HepG2 (cell line): ENCODE results near the gene PXMP4. TPM values are rescaled to one million over a fixed set of nuclear protein-coding genes. Genes with fewer than 3 reads are reported as not detected.

Experiments
- CSRNP1 ChIP-seq: sonication (generic); formaldehyde crosslinking; IDR thresholded peaks from 2 replicates; pipeline ENCODE4 v1.8.1; 2023; ENCODE audit warnings: mild to moderate bottlenecking, missing genetic modification reagents
- ERF ChIP-seq: IDR thresholded peaks from 2 replicates; pipeline ENCODE4 v1.6.1; 2018; ENCODE audit warnings: missing biosample characterization, missing genetic modification reagents
- FOXK1 ChIP-seq: sonication (generic); formaldehyde crosslinking; IDR thresholded peaks from 2 replicates; pipeline ENCODE4 v1.4.0; 2020; ENCODE audit warnings: low read depth, missing genetic modification reagents, borderline replicate concordance
- HMGA1 ChIP-seq: sonication (generic); formaldehyde crosslinking; conservative IDR thresholded peaks from 2 replicates; pipeline ENCODE4 v1.4.0; 2020; ENCODE audit warnings: missing genetic modification reagents
- NFKBIZ ChIP-seq: IDR thresholded peaks from 2 replicates; pipeline ENCODE4 v1.6.1; 2018; ENCODE audit warnings: missing genetic modification reagents, missing compliant biosample characterization
- NFYC ChIP-seq: IDR thresholded peaks from 2 replicates; pipeline ENCODE4 v1.6.1; 2016; ENCODE audit warnings: missing genetic modification reagents, missing compliant biosample characterization
- SOX13 ChIP-seq, 3 experiments: fragments of 450-650 bp in 1 of 3; sonication (generic) in 1 of 3; formaldehyde crosslinking in 1 of 3; IDR thresholded peaks in 2 of 3; conservative IDR thresholded peaks in 1 of 3; 2 replicates each; pipeline versions ENCODE4 v1.5.0 to v1.6.1; 2016 to 2020; ENCODE audit warnings: antibody characterized with exemption in 1 of 3, mild to moderate bottlenecking in 1 of 3, missing compliant biosample characterization in 1 of 3, missing genetic modification reagents in 1 of 3, moderate library complexity in 1 of 3
- SRSF9 ChIP-seq: fragments of 200-400 bp; formaldehyde crosslinking; IDR thresholded peaks from 2 replicates; pipeline ENCODE4 v1.6.1; 2018; ENCODE audit warnings: borderline replicate concordance, mild to moderate bottlenecking, low read depth, low read length; ENCODE audit not compliant: insufficient read depth, poor library complexity, severe bottlenecking
- U2AF1 ChIP-seq: fragments of 200-400 bp; formaldehyde crosslinking; optimal IDR thresholded peaks from 2 replicates; pipeline ENCODE3; 2017; ENCODE audit warnings: mild to moderate bottlenecking, low read depth, low read length
- ZNF10 ChIP-seq: sonication (generic); formaldehyde crosslinking; IDR thresholded peaks from 2 replicates; pipeline ENCODE4 v1.4.0; 2020; ENCODE audit warnings: mild to moderate bottlenecking, low read depth, missing genetic modification reagents, borderline replicate concordance
- ZNF143 ChIP-seq: sonication (generic); formaldehyde crosslinking; IDR thresholded peaks from 2 replicates; pipeline ENCODE4 v1.4.0; 2020; ENCODE audit warnings: missing genetic modification reagents
- ZNF281 ChIP-seq: sonication (generic); formaldehyde crosslinking; IDR thresholded peaks from 2 replicates; pipeline ENCODE4 v1.4.0; 2020; ENCODE audit warnings: missing genetic modification reagents, borderline replicate concordance
- ZNF34 ChIP-seq: sonication (generic); formaldehyde crosslinking; IDR thresholded peaks from 2 replicates; pipeline ENCODE4 v1.4.0; 2020; ENCODE audit warnings: mild to moderate bottlenecking, missing genetic modification reagents, borderline replicate concordance
- ZNF343 ChIP-seq: sonication (generic); formaldehyde crosslinking; IDR thresholded peaks from 2 replicates; pipeline ENCODE4 v1.4.0; 2020; ENCODE audit warnings: mild to moderate bottlenecking, missing genetic modification reagents
- ZNF407 ChIP-seq: sonication (generic); formaldehyde crosslinking; IDR thresholded peaks from one replicate; pipeline ENCODE4 v1.5.1; 2020; ENCODE audit warnings: mild to moderate bottlenecking, missing genetic modification reagents; ENCODE audit errors: not compliant biosample characterization
- polyA plus RNA-seq, 8 experiments: library from polyadenylated mRNA; depleted of rRNA in 3 of 8; stranded (reverse) in 7 of 8; unstranded in 1 of 8; fragments of >200 nt; fragmentation: Illumina TruSeq in 4 of 8; extraction: Trizol in 4 of 8; gene quantifications; 2 replicates each; pipeline versions ENCODE4 v1.2.1 to v1.2.3, GENCODE V29; 2011 to 2016; ENCODE audit warnings: low read depth in 4 of 8, missing spikeins in 1 of 8, mixed read lengths in 1 of 8; ENCODE audit not compliant: insufficient read depth in 1 of 8
- total RNA-seq, 5 experiments: library from RNA; depleted of rRNA; stranded (reverse); fragments of >200 nt; fragmentation: Illumina TruSeq; extraction: Trizol; gene quantifications; 2 replicates each; pipeline ENCODE4 v1.2.3, GENCODE V29; 2016; ENCODE audit warnings: low read depth in 1 of 5

The PXMP4 gene
- total and polyA plus RNA-seq, 2 of the 13 experiments (the other 11 are each of a cell fraction or from before 2014, with no cell fraction given): not detected

GRCh38 chr20:33653218-33653899 lies 66.8 kb downstream of the PXMP4 start (continued):
- TF ChIP-seq ZNF34 (no peak), NFKBIZ (CRISPR knock-in tag) (no peak), ZNF143 (no peak), SOX13 (IDR thresholded peaks at IDR 0.05) (no peak), SOX13 (CRISPR knock-in tag; conservative IDR thresholded peaks at IDR 0.05 in 1 of 2, IDR thresholded peaks at IDR 0.05 in 1 of 2) (no peak), CSRNP1 (CRISPR knock-in tag) (no peak; the same call in 1 of the 2 replicates), ZNF407 (CRISPR knock-in tag) (peak; percentile 36), ZNF343 (no peak), HMGA1 (no peak), U2AF1 (no peak), ZNF281 (CRISPR knock-in tag) (no peak), ERF (CRISPR knock-in tag) (peak; percentile 58; the same call in 1 of the 2 replicates), FOXK1 (CRISPR knock-in tag) (0 out of 2 replicates have a peak, but pooled peaks have one; percentile 46), NFYC (CRISPR knock-in tag) (no peak), SRSF9 (no peak), ZNF10 (no peak)
